Adrenal gland (tissue), 5 donors: ENCODE data around the gene GTF2A2.

Source experiments
- CTCF ChIP-seq, 6 experiments: fragments of 450-650 bp in 4 of 6; fragments of 200-600 bp in 2 of 6; sonication (generic) in 1 of 6; IDR thresholded peaks; 1 replicate in 5 of 6; 2 replicates in 1 of 6; pipeline versions ENCODE4 v1.5.1 to v1.8.0; 2016 to 2021; ENCODE audit warnings: antibody characterized with exemption in 6 of 6, mild to moderate bottlenecking in 2 of 6, moderate library complexity in 1 of 6
- POLR2A ChIP-seq, 2 donors: fragments of 450-650 bp; IDR thresholded peaks; one replicate each; pipeline ENCODE4 v1.6.1; 2017; ENCODE audit warnings: antibody characterized with exemption in 2 of 2, mild to moderate bottlenecking in 2 of 2, moderate library complexity in 1 of 2
- donor health status: DM: no; HTN: no; CAD: no.

- TF ChIP-seq CTCF (IDR thresholded peaks at IDR 0.05) (no peak), POLR2A (IDR thresholded peaks at IDR 0.05) (no peak)
These were observed 37.5 kb upstream of the GTF2A2 start for GRCh38 chr15:59694779-59695178.
